GM18526 (cell line): ENCODE data around the gene PTPRA.

Experiments used
- POLR2A ChIP-seq: IDR thresholded peaks from 3 replicates; pipeline ENCODE4 v1.6.1; 2011; ENCODE audit not compliant: insufficient read length; ENCODE audit errors: extremely low read depth

PTPRA gene

GRCh38 chr20:2984956-2985661, 111.8 kb downstream of the PTPRA start:
- TF ChIP-seq POLR2A, result no peak

GRCh38 chr20:2986466-2986865, 113.2 kb downstream of the PTPRA start:
- no peak for TF ChIP-seq POLR2A

DNA sequence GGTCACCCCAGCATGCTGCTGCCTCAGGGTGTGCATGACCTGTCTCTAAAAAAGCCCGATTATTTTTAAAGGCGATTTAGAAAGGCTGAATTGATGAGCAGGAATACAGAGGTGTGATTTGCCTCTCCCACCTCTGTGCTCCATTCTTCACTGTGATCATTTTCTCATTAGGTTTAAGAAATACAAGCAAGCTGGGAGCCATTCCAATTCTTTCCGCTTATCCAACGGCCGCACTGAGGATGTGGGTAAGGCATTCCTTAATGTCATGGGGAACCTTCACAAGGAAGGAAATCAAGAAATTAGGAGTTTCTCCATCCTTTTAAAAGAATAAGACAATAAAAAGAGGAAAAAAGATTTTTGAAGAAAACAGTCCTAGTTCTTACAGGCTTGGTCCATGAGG, 114.6 kb downstream of the PTPRA start:
- TF ChIP-seq POLR2A, result no peak

DNA sequence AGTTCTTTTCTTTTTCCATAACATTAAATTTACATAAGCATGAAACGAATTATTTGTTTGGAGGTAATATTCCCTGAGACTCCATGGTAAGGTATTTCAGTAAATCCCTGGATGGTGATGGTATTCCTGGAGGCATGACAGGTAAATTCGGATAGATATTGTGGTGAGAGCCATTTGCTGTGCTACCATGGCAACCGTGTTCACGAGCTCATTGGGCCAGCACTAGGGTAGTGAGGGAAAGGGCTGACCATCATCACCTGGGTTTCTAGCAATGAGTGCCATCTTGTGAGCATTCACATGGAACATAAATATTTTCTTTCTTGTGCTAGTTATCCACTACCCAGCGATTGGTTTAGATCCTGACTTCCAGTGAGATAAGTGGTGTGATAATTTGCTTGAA, 118.3 kb downstream of the PTPRA start:
- TF ChIP-seq POLR2A, result no peak

DNA sequence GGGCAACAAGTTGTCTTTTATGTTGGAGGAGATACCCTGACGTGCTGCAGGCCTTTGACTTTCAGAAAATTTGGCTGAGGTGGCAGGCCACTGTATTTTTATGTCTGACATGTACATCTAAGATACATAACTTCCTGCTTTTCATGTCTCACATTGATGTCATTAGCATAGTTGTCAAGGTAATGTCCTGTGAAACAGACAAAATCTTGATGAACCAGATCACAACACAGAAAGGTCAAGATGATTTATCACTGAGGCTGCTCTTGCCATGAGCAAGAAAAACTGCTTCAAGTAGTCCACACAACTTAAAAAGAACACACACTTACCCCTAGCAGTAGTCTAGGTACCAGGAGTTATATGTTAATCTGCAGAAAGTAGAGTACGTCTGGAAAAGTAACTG, 120.0 kb downstream of the PTPRA start:
- TF ChIP-seq POLR2A, result no peak

GRCh38 chr20:2995796-2996195, 122.5 kb downstream of the PTPRA start:
- no peak for TF ChIP-seq POLR2A

GRCh38 chr20:2998728-2999127, 125.4 kb downstream of the PTPRA start:
- no peak for TF ChIP-seq POLR2A

DNA sequence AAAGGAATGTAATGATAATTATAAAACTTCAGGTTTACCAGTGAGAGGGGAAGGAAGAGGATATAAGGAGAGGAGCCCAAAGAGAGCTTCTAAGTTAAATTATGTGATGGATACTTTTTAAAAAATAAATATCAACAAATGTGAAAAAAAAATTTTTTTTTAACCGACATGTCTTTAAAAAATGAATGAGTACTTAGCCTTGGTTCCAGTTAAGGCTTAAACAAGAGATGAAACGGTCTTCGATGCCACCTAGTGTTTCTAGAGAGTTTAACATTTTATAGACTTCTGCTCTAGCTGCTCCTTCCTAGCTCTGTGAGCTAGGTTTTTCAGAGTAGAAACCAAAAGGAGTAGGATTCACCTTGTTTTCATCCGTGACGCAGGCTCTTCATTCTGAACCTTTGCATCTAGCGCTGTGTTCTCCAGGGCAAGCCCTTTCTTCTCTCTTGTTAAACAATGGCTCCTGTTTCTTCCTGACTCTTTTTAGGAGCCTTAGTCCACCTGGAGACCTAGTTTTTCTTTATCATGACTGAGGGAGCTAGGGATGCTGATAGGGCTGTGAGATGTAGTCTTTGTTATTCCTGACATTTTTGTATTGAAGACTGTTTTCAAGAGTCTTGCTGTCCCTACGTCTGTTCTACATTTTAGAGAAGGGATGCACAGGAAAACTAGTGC, 127.7 kb downstream of the PTPRA start:
- TF ChIP-seq POLR2A, result no peak

- no peak for TF ChIP-seq POLR2A
Observed at GRCh38 chr20:3003416-3003815, 130.1 kb downstream of the PTPRA start.

DNA sequence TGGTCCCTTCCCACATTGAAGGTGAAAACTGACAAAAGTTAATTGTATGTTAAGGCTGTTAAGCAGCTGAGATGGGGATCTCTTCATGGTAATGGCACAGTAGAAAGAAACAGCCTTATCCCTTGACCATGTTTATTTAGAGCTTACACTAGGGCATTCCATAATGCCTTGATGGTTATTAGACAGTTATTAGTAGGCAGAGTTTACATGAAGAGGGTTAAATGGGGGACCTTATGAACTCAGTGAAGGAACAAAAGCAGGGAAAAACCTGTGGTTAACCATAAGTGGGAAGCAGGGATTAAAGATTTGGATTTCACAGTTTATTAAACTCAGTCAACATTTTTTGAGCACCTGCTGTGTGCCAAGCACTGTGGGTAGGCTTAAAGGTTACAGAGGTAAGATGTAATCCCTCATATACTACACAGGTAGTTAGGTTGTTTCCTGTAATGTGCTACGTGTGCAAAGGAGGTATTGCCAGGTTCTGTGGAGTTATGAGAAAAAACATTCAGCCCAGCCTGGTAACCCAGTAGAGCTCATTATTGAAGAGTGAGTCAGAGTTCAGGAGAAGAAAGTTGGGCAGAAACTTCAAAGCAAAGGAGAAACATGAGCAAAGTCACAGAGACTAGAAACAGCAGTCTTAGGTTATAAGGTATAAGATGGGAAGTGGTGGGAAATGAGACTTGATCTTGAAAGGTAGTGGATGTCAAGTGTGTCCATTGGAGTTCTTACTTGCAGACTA, 137.9 kb downstream of the PTPRA start:
- no peak for TF ChIP-seq POLR2A

DNA sequence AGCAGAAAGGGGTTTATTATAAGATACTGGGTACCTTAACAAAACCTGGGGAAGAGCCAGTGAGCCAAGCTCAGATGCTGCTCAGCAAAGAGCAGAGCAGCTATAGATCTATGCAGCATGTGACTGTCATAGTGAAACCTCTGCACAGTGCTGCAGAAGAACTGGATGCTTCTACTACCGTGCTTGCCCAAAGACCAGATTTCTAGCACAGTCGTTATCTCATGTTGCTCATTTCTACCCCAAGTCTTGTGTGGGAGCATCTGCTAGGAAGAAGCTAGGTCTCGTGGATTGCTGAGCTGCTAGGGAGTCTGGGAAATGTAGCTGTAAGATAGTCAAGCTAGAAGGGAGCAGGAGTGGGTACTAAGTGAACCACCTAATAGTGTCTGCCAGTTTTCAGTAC, 138.5 kb downstream of the PTPRA start:
- no peak for TF ChIP-seq POLR2A

DNA sequence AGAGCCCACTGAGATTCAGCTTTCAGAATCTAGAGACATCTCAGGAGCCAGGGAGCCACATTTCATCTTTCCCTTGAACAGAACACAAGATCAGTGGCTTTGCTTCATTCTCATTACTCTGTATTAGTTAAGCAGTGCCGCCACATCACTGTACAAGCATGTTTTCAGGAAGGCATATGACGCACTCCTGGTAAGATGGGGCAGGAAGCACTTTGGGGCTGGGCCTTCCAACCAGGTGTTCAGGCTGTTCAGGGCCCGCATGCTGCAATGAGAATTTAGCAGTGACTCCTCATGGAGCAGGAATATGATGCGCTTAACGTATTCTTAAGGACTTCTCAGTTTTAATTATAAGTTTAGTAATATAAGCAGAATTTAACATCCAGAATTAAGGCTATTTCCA, 140.5 kb downstream of the PTPRA start:
- no peak for TF ChIP-seq POLR2A

DNA sequence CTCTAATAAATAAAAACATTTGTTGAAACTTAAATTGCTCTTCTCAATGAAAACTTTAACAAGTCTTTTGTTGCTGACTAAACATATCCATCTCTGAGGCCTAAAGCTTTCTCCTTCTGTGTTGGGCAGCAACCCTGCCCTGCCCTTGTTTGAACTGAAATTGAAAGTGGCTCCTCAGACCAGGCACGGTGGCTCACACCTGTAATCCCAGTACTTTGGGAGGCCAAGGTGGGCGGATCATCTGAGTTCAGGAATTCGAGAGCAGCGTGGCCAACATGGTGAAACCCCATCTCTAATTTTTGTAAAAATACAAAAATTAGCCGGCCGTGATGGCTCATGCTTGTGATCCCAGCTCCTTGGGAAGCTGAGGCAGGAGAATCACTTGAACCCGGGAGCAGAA, 140.9 kb downstream of the PTPRA start:
- no peak for TF ChIP-seq POLR2A

DNA sequence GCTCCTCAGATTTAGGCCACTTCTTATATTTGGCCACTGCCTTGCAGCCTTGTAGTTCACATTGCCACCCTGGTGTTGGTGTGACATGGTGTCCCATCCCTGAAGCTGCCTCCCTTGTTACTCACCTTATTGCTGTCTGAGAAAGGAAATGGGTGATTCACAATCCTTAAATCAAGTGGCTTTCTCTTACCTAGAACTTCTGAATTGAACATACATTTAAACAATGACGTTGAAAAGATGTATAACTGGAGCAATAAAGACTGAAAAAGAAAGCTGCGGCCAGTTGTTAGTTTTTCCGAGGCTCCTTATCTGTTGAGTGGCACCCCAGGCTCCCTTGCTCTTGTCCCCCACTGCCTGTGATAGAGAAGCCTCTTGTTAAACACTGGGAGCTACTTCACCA, 141.4 kb downstream of the PTPRA start:
- TF ChIP-seq POLR2A, result no peak

DNA sequence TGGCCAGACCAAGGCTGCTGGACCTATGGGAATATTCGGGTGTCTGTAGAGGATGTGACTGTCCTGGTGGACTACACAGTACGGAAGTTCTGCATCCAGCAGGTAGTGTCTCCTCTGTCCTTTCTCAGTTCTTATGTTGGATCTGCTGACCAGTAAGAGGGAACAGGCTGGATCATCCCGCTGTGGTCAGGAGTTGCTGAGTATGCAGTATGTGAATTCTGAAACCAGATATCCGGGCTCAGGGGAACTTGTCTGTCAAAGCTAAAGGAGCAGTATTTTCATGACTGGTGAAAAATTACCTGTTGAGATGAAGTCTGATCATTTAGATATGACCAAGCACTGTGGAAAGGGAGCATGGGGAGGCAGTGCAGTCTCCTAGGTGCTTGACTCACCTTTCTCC, 148.0 kb downstream of the PTPRA start:
- no peak for TF ChIP-seq POLR2A

- no peak for TF ChIP-seq POLR2A
Observed at GRCh38 chr20:3021777-3022176, 148.5 kb downstream of the PTPRA start.

- no peak for TF ChIP-seq POLR2A
Observed at GRCh38 chr20:3027987-3028386, 154.7 kb downstream of the PTPRA start.
